HG02678 (cell line): Measurements from ENCODE around the gene TTLL6.
"Not testable (repeated sequence)": the region's sequence is repeated elsewhere in the genome, so short reads cannot be mapped to it uniquely, and the experiment has no call there.

Source experiments
- ATAC-seq: cut with Tn5 transposase; IDR thresholded peaks from one replicate; pipeline ENCODE4 v1.9.1; 2021; ENCODE audit warnings: mild to moderate bottlenecking, moderate library complexity; ENCODE audit not compliant: unreplicated experiment

TTLL6 gene

DNA sequence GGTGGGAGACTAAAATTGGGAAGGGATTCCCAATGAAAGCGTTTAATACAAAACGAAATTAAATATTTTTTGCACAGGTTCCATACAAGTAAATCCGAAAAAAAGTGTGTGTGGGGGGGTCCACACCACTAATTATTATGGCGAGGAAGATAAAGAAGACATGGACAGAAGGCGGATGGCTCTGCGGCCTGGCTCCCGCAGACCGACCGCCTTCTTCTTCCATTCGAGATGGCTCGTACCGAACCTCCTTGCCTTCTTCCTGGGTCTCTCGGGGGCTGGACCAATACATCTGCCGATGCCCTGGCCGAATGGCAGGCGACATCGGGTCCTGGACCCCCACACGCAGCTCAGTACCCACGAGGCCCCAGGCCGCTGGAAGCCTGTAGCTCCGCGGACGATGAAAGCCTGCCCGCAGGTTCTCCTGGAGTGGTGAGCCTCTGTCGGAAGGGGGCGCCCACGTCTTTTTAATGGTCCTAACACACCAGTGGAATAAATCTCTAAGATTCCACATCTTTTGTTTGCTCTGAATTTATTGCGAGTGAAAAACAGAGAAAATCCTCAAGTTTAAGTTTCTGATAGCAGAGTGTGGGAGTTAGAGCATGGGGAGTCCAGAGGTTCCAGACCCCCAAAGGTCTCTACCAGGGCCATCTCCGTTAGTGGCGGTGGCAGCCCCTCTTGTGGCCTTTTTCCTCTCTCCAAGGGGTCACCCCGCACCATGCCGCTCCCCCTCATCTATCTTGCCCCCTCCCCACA, 92.6 kb downstream of the TTLL6 start:
- no peak for ATAC-seq

DNA sequence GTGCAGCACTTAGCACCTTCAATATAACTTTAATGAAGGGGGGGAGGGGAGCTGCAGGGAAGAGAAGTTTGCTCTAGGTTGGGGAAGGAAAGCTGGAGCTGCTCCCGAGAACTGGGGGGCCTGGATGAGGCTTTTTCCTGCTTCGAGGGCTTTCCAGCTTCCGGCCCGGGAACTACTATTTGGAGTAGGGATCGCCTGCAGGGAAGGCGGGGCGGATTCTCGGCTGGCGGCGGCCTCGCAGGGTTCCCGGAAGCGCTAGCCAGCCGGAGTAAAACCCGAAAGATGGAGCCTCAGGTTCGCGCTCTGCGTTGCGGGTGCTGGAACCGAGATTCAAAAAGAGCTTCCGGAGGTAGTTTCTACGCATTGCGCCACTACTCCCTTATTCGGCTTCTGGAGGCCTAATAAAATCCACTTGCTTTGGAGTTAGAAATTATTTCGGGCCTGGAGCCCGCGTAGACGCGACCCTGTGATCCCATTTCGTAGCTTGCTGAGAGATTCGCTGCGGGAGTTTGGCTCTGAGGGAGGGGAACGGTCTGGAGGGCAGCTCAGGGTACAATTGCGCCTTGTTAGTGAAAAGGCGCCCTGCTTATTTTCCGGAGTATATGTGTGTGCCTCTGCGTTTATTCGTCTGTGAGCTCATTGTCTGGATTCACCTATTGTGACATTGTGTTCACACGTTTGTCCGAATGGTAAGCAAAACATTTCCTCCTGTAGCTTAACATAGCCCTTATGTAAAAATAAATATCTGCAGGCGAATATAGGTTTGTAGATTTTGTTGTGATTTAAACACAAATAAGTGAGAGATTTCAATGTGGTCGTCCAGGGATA, 93.4 kb downstream of the TTLL6 start:
- no peak for ATAC-seq

DNA sequence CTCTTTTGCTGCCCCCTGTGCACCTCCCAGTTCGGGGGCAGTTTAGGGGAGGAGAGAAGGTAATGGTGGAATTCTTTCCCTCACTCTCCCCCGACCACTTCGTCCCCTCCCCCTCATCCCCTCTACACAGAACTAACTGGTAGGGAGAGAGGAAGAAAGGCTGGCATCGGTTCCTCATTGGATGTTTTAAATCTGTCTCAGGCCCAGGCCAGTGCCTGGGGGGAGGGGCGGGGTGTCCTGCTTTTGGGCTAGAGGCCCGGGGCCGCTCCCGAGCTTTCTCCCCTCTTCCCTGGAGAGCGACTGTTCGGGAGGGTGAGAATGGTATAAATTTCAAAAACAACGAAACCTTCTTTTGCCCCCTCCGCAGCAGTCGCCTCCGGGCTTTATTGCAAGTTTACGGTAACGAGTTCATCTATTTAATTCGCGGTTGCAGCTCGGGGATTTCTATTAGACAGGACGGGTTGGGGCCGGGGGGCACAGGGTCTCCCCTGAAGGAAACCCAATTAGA, 94.1 kb downstream of the TTLL6 start, which contains the start of gene PRAC2:
Gene PRAC2 (plus strand): TSS at position 271 of the 508 bp plus-strand sequence. CDS start 1,226 bp downstream, outside the sequence.
- ATAC-seq: no peak

DNA sequence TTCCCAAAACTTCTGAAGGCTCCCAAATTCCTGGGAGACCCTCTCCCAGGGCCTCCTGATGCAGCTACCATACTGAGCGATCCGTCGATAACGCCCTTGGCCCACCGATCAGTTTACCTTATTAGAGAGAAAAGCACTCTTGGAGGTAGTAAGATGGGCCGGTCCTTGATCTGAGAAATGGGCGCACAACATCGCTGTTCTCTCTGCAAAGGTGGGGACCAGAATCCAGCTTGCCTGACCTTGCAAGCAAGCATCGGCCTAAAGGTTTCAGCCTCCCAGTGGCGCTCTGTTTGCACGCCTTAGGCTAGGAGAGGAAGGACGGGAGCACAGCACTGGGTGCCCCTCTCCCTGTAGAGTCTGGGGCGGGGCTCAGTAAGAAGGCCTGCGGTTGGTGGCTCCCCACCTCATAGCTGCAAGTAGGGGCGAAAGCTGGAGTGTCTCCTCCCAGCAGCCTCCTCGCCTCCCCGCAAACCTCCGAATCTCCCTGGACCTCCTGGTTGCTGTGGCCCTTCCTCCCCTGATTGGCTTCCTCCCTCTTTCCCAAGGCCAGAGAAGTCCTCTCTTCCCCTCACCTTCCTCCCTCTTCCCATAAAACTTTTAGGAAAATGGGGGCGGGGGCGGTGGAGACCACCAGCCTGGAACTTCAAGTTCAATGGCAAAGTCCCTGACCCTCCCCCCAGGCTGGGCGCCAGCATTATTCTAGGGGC, 94.7 kb downstream of the TTLL6 start, which contains the start of gene PRAC1:
Gene PRAC1 (minus strand): TSS at position 318 of the 707 bp plus-strand sequence. CDS start 126 bp downstream, at position 192.
- ATAC-seq: no peak

DNA sequence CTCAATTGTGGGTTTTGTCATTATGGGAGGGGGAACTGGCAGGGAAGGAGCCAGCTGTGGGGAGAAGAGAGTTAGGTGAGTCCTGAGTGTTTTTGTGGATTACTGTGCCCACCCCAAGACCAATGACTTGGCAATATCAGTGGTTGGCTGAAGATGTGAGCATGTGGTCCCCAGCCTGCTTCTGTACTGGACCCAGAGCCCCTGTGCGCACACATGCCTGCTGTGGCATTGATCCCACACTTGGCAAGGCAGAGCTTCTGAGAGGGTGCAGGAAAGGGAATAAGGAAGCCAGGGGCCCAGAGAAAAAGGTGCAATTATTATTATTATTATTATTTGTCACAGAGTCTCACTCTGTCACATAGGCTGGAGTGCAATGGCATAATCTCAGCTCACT, 96.0 kb downstream of the TTLL6 start:
- ATAC-seq: no peak

DNA sequence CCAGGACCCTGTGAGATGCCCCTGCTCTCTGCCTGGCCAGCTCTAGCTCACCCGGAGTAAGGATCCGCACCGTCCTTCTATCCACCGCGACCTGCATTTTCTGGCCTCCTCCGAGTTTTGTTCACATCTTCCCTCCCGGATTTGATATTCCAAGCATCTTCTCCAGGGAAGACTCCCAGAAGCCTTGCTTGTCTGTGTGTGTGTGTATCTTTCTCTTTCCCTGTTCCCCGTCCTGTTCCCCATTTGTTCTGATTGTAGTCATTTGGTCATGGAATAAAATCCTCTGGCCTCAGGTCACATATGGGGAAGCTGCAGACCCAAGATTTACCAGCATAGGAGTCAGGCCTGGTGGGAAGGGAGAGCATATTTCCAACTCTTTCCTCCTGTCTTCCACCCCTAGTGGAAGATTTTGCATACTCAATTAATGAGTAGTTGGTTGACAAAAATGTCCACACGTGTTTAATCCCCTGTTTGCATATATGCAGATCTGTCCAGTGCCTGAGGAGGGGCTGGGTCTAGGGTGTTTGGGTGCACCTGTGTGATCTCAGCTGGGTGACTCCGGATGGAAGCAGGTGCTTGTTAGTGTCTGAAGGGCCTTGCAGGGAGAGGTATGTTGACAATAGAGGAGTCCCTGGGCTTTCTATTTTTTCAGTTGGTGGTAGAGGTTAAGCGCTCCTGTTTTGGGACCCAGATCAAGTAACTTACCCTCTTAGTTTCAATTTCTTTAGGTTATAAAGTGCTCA, 96.6 kb downstream of the TTLL6 start:
- no peak for ATAC-seq

DNA sequence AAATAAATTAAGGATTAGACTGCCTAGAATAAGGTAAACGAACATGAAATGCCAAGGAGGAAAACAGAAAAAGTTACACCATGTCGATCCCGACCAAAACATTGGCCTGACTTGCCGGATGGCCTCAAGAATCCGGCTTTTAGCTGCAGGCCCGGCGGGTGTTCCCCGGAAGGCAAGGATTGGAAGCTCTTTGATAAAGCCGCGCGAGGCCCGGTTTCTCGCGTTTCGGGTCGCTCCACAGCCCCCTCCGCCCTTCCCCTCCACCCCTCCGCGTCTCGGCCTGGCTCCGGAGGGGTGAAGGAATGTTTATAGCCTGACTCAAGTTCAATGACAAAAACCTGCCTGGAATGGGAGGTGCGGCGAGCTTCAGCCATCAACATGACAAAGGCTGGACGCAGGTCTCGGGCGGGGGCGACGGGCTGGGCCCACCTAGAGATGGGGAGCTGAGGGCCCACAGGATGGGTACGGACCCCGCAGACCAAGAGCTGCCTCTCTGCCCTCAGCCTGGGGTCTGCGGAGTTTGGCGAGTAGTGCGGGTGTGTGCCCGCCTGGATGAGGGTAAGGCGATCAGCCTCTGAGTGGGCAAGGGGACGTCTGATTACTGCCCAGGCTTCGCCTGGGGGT, 97.3 kb downstream of the TTLL6 start:
- ATAC-seq: no peak

DNA sequence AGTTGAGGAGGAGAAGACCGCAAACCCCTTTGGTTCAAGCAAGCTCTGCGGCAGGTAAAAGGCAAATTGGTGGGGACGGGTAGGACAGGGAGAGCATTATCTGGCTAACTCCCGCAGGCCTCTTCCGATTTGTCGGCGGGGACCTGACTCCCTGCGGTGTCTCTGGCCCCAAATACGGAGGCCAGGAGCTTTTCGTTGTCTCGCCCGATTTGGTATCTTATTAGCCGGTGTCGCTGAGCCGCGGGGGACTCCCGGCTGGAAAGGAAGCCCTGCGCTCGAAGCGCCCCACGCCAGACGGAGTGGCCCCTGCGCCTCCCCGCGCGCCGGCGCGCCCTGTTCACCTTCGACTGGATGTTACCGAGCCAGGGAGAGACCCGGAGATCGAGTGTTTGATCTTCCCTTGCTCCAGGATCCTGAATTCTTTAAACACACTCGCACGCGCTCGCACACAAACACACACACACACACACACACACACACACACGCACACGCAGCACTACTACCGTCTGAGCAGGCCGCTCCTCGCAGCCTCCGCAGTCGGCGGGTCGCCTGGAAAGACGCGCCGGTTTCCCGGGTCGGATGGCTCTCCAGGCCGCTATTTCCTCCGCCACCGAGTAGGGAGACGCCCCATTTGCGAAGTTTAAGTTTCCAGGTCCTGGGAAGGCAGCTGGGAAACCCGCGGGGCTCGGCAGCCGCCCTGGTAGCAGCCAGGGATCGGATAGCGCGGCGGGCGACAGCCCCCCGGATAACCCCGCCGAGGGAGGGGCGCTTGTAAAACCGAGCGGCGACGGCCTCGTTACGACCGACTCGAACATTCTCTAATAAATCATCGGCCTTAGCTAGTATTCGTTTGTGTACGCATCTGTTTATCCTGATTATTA, 98.0 kb downstream of the TTLL6 start:
- ATAC-seq: no peak

DNA sequence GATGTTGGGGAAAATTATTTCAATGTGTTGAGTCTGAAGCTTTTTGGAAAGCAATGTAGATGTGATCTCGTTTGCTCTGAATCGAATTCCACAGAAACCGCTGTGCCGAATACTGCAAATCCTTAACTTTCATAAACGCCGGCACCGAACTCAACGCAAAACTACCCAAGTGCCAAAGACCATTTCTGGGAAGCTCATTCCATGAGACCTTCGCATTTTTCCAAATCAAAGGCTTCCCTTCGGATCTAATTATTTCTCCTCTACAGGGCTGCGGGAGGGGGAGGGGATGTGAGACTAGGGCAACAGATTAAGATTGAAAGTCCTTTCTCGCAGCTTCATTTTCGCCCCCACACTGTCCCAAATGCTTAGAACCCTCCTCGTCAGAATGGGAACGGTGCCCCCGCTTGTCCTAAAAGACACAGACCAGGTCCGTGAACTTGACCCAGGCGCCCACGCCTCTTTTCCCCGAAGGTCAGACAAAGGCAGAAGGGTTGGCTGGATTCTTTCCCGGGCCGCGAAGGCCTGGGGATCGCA, 98.7 kb downstream of the TTLL6 start:
- no peak for ATAC-seq

DNA sequence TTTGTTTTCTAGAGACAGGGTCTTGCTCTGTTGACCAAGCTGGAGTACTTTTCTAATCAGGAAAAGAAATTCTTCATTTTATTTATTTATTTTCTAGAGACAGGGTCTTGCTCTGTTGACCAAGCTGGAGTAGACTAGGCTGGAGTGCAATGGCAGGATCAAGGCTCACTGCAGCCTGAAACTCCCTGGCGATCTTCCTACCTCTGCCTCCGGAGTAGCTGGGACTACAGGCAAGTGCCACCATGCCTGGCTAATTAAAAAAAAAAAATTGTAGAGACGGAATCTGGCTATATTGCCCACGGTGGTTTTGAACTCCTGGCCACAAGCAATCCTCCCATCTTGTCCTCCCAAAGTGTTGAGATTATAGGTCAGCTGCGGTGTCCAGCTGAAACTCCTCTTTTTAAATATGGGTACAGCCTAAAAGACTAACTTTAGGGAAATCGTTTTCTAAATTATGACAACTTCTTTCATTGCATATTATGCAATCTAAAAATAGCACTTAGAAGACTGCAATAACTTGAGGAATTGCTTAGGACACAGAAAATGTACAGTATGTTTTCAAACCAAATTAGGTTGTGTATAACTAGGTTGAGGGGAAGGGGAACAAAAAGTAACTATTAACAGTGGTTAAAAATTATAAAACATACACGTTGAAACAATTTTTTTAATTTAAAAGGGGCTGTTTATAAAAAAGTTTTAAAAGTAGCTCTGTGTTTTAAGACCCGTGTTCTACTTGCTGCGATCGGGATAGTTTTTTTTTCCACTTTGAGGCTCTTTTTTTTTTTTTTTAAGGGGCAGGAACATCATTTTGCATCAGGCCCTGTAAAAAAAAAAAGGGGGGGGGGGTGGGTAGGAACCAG, 99.4 kb downstream of the TTLL6 start:
- no peak for ATAC-seq

DNA sequence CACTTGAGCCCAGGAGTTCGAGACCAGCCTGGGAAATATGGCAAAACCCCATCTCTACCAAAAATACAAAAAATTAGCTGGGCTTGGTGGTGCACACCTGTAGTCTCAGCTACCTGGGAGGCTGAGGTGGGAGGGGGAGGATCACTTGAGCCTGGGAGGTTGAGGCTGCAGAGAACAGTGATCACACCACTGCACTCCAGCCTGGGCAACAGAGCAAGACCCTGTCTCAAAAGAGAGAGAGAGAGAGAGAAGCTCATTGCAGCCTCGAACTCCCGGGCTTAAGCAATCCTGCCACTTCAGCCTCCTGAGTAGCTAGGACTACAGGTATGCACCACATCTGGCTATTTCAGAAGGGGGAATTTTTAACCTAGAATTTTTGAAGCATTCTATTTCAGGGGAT, 100.5 kb downstream of the TTLL6 start:
- ATAC-seq: not testable (repeated sequence)

DNA sequence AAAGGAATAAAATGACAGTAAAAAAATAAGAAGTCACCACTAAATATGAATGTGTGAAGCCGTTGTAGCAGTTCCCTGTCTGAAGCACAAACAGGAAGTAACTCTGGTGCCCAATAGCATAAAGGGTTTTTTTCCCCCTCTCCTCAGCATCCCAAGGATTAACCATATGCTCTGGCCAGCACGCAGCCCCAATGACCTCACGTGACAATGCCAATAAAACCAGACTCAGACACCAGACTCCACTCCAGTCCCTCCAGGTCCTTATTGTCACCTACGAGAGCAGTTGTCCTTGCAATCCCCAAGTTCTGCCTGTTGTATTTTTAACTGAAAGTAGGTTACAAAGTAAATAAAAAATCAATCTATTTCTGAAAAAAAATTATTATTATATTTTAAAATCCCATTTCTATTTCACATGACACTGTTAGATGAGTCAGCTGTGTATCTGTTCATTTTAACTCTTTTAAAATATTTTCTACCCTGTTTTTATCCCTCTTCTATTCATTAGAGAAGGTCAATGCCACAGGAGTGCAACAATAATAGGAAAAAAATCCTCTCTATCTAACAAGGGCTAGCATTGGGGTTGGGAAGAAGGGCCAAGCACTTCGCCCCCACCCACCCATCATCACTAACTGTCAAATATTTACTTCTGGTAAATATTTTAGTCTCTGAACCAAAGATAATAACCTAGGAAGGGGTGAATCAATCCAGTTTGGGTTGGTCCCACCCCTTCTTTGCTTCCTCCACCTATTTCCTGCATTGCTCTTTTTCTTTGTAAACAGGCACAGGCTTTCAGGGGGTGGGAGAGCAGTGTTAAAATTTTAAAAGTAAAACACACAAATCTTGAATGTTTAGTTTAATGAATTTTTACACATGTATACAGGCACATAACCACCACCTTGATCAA, 101.3 kb downstream of the TTLL6 start:
- no peak for ATAC-seq
